ENCODE results near the gene FUT4.

GRCh38 chr11:94500181-94500580 lies 43.5 kb upstream of the FUT4 start:
- TF ChIP-seq EZH2 (IDR thresholded peaks at IDR 0.05; ENCODE audit: borderline replicate concordance) (no peak), CTCF (IDR thresholded peaks at IDR 0.05; ENCODE audit: poor library complexity) (no peak), EZH2phosphoT487 (IDR thresholded peaks at IDR 0.05; ENCODE audit: low read depth, severe bottlenecking, unreplicated experiment) (no peak)
